ENCODE data around the gene INPP5J.

INPP5J gene

DNA sequence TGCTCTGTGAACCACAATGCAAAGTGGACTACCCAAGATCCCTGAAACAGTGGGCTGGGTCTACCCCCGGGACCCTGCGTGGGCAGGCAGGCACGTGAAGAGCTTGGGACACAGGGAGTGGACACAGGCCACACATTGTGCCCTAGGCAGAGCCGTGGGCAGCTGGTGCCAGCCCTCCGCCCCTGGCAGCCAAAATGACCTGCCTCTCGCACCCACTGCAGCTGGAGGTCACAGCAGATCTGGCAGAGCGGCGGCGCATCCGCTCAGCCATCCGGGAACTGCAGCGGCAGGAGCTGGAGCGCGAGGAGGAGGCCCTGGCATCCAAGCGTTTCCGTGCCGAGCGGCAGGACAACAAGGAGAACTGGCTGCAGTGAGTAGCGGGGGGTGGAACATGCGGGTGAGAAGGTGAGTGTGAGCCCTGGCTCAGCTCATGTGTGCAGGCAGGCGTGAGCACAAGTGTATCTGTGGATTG is 35.0 kb upstream of the INPP5J start:
- no peak for DNase-seq (ENCODE audit: extremely low spot score)
- CTCF ChIA-PET = interaction anchor here (0.8 to 2.9 kb wide), 8 partner anchors 8 to 333 kb away, joined by 3 to 12 read pairs (median 6); partner anchors contain the start of gene SELENOM
- POLR2A ChIA-PET = interaction anchor here (0.5 kb wide), 1 partner anchor 15 kb away, joined by 5 read pairs; no protein-coding TSS in a partner anchor
- no peak for TF ChIP-seq CTCF (IDR thresholded peaks at IDR 0.05; ENCODE audit: control extremely low read depth, extremely low read depth, low read depth, missing control alignments)

DNA sequence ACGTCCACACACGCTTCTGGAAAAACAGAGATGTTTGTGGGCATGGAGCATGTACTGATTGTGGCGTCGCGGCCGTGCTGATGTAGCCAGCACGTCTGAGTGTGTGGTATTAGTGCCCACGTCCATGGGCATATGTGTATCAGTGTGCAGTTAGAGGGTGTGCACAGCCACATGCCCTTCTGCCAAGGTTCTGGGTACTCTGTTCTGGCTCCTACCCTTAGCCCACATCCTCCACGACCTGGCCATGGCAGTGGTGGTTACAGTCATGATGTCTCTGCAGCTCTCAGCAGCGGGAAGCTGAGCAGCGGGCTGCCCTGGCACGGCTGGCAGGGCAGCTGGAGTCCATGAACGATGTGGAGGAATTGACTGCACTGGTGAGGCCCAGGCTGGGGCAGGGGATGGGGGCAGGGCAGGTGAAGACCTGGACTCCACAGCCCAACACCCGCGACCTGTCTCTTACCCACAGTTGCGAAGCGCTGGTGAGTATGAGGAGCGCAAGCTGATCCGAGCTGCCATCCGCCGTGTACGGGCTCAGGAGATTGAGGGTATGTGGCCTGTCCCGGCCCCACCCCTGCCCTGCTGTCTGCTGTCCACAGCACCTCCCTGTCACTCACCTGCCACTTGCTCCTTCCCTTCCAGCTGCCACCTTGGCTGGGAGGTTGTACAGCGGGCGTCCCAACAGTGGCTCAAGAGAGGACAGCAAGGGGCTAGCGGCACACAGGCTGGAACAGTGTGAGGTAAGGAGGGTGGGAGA is 34.4 kb upstream of the INPP5J start:
- CTCF ChIA-PET = interaction anchor here (0.8 to 2.9 kb wide), 12 partner anchors 8 to 334 kb away, joined by 3 to 12 read pairs (median 4); partner anchors contain the start of gene SELENOM
- DNase-seq (ENCODE audit: extremely low spot score) = no peak
- no peak for TF ChIP-seq CTCF (IDR thresholded peaks at IDR 0.05; ENCODE audit: control extremely low read depth, extremely low read depth, low read depth, missing control alignments)
- POLR2A ChIA-PET = no interaction called here

DNA sequence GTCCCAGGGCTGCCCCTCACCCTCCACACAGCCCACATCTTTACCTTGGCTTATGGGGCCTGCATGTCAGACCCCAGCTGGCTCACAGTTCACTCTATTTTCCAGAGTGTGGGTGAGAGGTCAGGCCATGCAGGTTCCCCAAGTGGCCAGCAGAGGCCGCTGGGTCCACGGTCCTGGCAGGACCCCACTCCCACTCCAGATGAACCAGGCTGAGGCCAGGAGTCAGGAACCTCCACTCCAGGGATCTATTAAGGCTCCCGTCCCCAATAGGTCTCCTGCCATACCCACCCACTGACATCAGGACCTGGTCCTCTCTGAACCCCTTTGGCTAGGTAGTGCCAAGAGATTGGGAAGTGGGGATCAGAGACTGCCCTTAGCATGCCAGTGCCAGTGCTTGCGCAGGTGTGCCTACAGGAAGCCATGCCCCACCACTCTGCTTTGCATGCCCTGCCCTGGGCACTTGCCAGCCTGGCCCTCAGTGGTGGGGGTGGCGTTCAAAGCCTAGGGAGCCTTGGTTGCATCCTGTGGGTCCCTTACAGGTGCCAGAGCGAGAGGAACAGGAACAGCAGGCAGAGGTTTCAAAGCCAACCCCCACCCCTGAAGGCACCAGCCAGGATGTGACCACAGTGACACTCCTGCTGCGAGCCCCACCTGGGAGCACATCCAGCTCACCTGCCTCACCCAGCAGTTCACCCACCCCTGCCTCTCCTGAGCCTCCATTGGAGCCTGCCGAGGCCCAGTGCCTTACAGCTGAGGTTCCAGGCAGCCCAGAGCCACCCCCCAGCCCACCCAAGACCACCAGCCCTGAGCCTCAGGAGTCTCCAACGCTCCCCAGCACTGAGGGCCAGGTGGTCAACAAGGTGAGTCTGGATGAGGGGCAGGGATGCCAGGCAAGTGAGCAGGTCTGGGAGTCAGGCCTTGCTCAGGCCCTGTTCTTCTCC is 33.3 kb upstream of the INPP5J start:
- CTCF ChIA-PET = interaction anchor here (0.8 to 2.9 kb wide), 13 partner anchors 10 to 335 kb away, joined by 3 to 12 read pairs (median 4); partner anchors contain the start of gene SELENOM
- POLR2A ChIA-PET = no interaction called here
- peak; percentile 80 for DNase-seq (ENCODE audit: extremely low spot score)

GRCh38 chr22:31090217-31091085 is 32.3 kb upstream of the INPP5J start:
- no peak for TF ChIP-seq CTCF (IDR thresholded peaks at IDR 0.05; ENCODE audit: control extremely low read depth, extremely low read depth, low read depth, missing control alignments)
- ChIA-PET CTCF (interaction anchor here (0.8 to 1.2 kb wide), 5 partner anchors 11 to 183 kb away, joined by 3 to 5 read pairs (median 3); no protein-coding TSS in a partner anchor), POLR2A (no interaction called here)
- no peak for DNase-seq (ENCODE audit: extremely low spot score)

More for the DNA sequence above, 33.3 kb upstream of the INPP5J start:
- peak; percentile 94 for TF ChIP-seq CTCF (IDR thresholded peaks at IDR 0.05; ENCODE audit: control extremely low read depth, extremely low read depth, low read depth, missing control alignments)

GRCh38 chr22:31091106-31091975 is 31.4 kb upstream of the INPP5J start:
- no peak for DNase-seq (ENCODE audit: extremely low spot score)
- ChIA-PET CTCF (interaction anchor here (0.8 to 1.8 kb wide), 5 partner anchors 8 to 139 kb away, joined by 3 to 5 read pairs (median 3); partner anchors contain the start of gene SELENOM), POLR2A (no interaction called here)
- TF ChIP-seq CTCF (IDR thresholded peaks at IDR 0.05; ENCODE audit: control extremely low read depth, extremely low read depth, low read depth, missing control alignments) = no peak

All from GM10248 (cell line).